HepG2 (cell line): ENCODE results near the gene HPDL. TPM values are rescaled to one million over a fixed set of nuclear protein-coding genes. Genes with fewer than 3 reads are reported as not detected.
A peak's percentile ranks its signal among the peaks of the same experiment; 100 is the strongest.

Source experiments
- CBX2 ChIP-seq, 2 experiments: fragments of 200-600 bp in 1 of 2; sonication (generic); formaldehyde crosslinking in 1 of 2; IDR thresholded peaks; 2 replicates each; pipeline versions ENCODE4 v1.7.0 to v1.8.1; 2018 to 2022; ENCODE audit warnings: low read depth in 2 of 2, low read length in 1 of 2, mild to moderate bottlenecking in 1 of 2, missing genetic modification reagents in 1 of 2
- DNMT1 ChIP-seq: sonication (generic); formaldehyde crosslinking; IDR thresholded peaks from 2 replicates; pipeline ENCODE4 v1.5.1; 2020; ENCODE audit warnings: mild to moderate bottlenecking, missing genetic modification reagents
- FOXJ3 ChIP-seq: sonication (generic); formaldehyde crosslinking; IDR thresholded peaks from 2 replicates; pipeline ENCODE4 v1.4.0; 2020; ENCODE audit warnings: missing genetic modification reagents, mild to moderate bottlenecking, borderline replicate concordance
- HDAC2 ChIP-seq: sonication (generic); formaldehyde crosslinking; IDR thresholded peaks from 2 replicates; pipeline ENCODE4 v1.4.0; 2020; ENCODE audit warnings: missing genetic modification reagents
- HNF4G ChIP-seq, 2 experiments: sonication (generic) in 1 of 2; formaldehyde crosslinking in 1 of 2; IDR thresholded peaks; 2 replicates each; pipeline versions ENCODE4 v1.4.0 to v1.6.1; 2011 to 2020; ENCODE audit warnings: borderline replicate concordance in 2 of 2, low read depth in 2 of 2, mild to moderate bottlenecking in 2 of 2, low read length in 1 of 2, missing genetic modification reagents in 1 of 2, moderate library complexity in 1 of 2
- REL ChIP-seq: sonication (generic); formaldehyde crosslinking; conservative IDR thresholded peaks from 2 replicates; pipeline ENCODE4 v1.8.0; 2022; ENCODE audit warnings: mild to moderate bottlenecking, missing genetic modification reagents, moderate library complexity
- ZNF207 ChIP-seq: fragments of 450-650 bp; IDR thresholded peaks from 2 replicates; pipeline ENCODE4 v1.6.1; 2016; ENCODE audit warnings: antibody characterized with exemption, borderline replicate concordance
- ZNF230 ChIP-seq: sonication (generic); formaldehyde crosslinking; IDR thresholded peaks from 2 replicates; pipeline ENCODE4 v1.4.0; 2020; ENCODE audit warnings: mild to moderate bottlenecking, missing genetic modification reagents
- ZNF235 ChIP-seq: sonication (generic); formaldehyde crosslinking; IDR thresholded peaks from 2 replicates; pipeline ENCODE4 v1.8.1; 2023; ENCODE audit warnings: mild to moderate bottlenecking, missing genetic modification reagents, borderline replicate concordance
- ZNF282 ChIP-seq: fragments of 450-650 bp; IDR thresholded peaks from 2 replicates; pipeline ENCODE4 v1.6.1; 2018; ENCODE audit not compliant: partially characterized antibody
- ZNF589 ChIP-seq: sonication (generic); formaldehyde crosslinking; conservative IDR thresholded peaks from 2 replicates; pipeline ENCODE4 v1.8.0; 2022; ENCODE audit warnings: mild to moderate bottlenecking, moderate library complexity, missing genetic modification reagents
- ZNF746 ChIP-seq: sonication (generic); formaldehyde crosslinking; IDR thresholded peaks from 2 replicates; pipeline ENCODE4 v1.8.0; 2022; ENCODE audit warnings: mild to moderate bottlenecking, missing genetic modification reagents
- ZNF83 ChIP-seq: sonication (generic); formaldehyde crosslinking; IDR thresholded peaks from 2 replicates; pipeline ENCODE4 v1.4.0; 2020; ENCODE audit warnings: missing genetic modification reagents, mild to moderate bottlenecking, borderline replicate concordance
- polyA plus RNA-seq, 8 experiments: library from polyadenylated mRNA; depleted of rRNA in 3 of 8; stranded (reverse) in 7 of 8; unstranded in 1 of 8; fragments of >200 nt; fragmentation: Illumina TruSeq in 4 of 8; extraction: Trizol in 4 of 8; gene quantifications; 2 replicates each; pipeline versions ENCODE4 v1.2.1 to v1.2.3, GENCODE V29; 2011 to 2016; ENCODE audit warnings: low read depth in 4 of 8, missing spikeins in 1 of 8, mixed read lengths in 1 of 8; ENCODE audit not compliant: insufficient read depth in 1 of 8
- total RNA-seq, 5 experiments: library from RNA; depleted of rRNA; stranded (reverse); fragments of >200 nt; fragmentation: Illumina TruSeq; extraction: Trizol; gene quantifications; 2 replicates each; pipeline ENCODE4 v1.2.3, GENCODE V29; 2016; ENCODE audit warnings: low read depth in 1 of 5
- TF ChIP-seq, protein P1 (sequence below): sonication (generic); formaldehyde crosslinking; conservative IDR thresholded peaks from 2 replicates; pipeline ENCODE4 v1.8.0; 2022; ENCODE audit warnings: low read depth, missing genetic modification reagents
- TF ChIP-seq, protein P2 (sequence below): sonication (generic); formaldehyde crosslinking; IDR thresholded peaks from 2 replicates; pipeline ENCODE4 v1.9.0; 2021; ENCODE audit warnings: missing genetic modification reagents, mild to moderate bottlenecking, borderline replicate concordance
- TF ChIP-seq, protein P3 (sequence below): sonication (generic); formaldehyde crosslinking; IDR thresholded peaks from 2 replicates; pipeline ENCODE4 v1.4.0; 2020; ENCODE audit warnings: missing genetic modification reagents, mild to moderate bottlenecking, borderline replicate concordance
- TF ChIP-seq, protein P4 (sequence below): IDR thresholded peaks from 2 replicates; pipeline ENCODE4 v1.6.1; 2016; ENCODE audit warnings: low read depth, control low read depth

Gene HPDL
- total and polyA plus RNA-seq, 2 of the 13 experiments (the other 11 are each of a cell fraction or from before 2014, with no cell fraction given), result not detected

DNA sequence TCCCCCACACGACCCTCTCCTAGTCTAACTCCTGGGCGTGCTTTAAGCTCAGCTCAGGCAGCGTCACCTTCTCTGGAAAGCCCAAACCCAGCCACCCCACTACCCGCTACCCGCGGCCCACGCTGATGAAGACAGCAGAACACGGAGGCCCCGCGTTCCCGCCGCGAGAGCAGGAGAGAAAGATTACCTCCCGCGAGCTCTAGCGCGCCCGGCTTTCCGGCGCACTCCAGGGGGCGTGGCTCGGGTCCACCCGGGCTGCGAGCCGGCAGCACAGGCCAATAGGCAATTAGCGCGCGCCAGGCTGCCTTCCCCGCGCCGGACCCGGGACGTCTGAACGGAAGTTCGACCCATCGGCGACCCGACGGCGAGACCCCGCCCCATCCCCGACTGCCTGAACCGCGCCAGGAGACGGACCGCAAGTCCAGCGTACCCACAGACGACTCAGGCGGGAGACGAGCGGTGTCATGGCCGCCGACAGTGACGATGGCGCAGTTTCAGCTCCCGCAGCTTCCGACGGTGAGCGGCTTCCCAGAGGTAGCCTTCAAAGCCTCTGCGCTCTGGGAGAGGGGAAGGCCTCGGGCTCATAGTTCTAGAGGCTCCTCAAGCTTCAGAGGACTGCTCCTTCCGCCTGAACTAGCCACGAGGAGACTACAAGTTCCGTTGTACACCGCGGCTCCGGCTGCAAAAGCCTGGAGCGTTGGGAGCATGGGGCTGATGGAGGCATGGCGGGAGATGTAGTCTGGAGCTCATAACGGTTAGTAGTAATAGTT lies 13.3 kb downstream of the HPDL start, which contains the start of the genes MUTYH and TOE1 (continued):
- TF ChIP-seq ZNF589 (CRISPR knock-in tag) (peak; percentile 54), CBX2 (IDR thresholded peaks at IDR 0.05; ENCODE audit: low read depth, low read length) (no peak), CBX2 (CRISPR knock-in tag; IDR thresholded peaks at IDR 0.05; ENCODE audit: low read depth) (no peak), REL (CRISPR knock-in tag) (0 out of 2 replicates have a peak, but pooled peaks have one; percentile 57), HNF4G (IDR thresholded peaks at IDR 0.05; ENCODE audit: borderline replicate concordance, low read depth, low read length) (no peak), HNF4G (CRISPR knock-in tag; IDR thresholded peaks at IDR 0.05; ENCODE audit: borderline replicate concordance, low read depth) (peak; percentile 39; the same call in 1 of the 2 replicates), FOXJ3 (CRISPR knock-in tag) (no peak), ZNF230 (CRISPR knock-in tag) (peak; percentile 69; the same call in 1 of the 2 replicates), ZNF83 (no peak), ZNF235 (CRISPR knock-in tag) (no peak), HDAC2 (CRISPR knock-in tag) (peak; percentile 68; the same call in 1 of the 2 replicates), ZNF207 (no peak), DNMT1 (CRISPR knock-in tag) (0 out of 2 replicates have a peak, but pooled peaks have one; percentile 77), ZNF282 (no peak), ZNF746 (no peak; the same call in none of the 2 replicates)
- TF ChIP-seq, protein P1, sequence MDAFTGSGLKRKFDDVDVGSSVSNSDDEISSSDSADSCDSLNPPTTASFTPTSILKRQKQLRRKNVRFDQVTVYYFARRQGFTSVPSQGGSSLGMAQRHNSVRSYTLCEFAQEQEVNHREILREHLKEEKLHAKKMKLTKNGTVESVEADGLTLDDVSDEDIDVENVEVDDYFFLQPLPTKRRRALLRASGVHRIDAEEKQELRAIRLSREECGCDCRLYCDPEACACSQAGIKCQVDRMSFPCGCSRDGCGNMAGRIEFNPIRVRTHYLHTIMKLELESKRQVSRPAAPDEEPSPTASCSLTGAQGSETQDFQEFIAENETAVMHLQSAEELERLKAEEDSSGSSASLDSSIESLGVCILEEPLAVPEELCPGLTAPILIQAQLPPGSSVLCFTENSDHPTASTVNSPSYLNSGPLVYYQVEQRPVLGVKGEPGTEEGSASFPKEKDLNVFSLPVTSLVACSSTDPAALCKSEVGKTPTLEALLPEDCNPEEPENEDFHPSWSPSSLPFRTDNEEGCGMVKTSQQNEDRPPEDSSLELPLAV (CRISPR knock-in tag), result no peak
- TF ChIP-seq, protein P2, sequence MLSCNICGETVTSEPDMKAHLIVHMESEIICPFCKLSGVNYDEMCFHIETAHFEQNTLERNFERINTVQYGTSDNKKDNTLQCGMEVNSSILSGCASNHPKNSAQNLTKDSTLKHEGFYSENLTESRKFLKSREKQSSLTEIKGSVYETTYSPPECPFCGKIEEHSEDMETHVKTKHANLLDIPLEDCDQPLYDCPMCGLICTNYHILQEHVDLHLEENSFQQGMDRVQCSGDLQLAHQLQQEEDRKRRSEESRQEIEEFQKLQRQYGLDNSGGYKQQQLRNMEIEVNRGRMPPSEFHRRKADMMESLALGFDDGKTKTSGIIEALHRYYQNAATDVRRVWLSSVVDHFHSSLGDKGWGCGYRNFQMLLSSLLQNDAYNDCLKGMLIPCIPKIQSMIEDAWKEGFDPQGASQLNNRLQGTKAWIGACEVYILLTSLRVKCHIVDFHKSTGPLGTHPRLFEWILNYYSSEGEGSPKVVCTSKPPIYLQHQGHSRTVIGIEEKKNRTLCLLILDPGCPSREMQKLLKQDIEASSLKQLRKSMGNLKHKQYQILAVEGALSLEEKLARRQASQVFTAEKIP, result no peak
- TF ChIP-seq, protein P3, sequence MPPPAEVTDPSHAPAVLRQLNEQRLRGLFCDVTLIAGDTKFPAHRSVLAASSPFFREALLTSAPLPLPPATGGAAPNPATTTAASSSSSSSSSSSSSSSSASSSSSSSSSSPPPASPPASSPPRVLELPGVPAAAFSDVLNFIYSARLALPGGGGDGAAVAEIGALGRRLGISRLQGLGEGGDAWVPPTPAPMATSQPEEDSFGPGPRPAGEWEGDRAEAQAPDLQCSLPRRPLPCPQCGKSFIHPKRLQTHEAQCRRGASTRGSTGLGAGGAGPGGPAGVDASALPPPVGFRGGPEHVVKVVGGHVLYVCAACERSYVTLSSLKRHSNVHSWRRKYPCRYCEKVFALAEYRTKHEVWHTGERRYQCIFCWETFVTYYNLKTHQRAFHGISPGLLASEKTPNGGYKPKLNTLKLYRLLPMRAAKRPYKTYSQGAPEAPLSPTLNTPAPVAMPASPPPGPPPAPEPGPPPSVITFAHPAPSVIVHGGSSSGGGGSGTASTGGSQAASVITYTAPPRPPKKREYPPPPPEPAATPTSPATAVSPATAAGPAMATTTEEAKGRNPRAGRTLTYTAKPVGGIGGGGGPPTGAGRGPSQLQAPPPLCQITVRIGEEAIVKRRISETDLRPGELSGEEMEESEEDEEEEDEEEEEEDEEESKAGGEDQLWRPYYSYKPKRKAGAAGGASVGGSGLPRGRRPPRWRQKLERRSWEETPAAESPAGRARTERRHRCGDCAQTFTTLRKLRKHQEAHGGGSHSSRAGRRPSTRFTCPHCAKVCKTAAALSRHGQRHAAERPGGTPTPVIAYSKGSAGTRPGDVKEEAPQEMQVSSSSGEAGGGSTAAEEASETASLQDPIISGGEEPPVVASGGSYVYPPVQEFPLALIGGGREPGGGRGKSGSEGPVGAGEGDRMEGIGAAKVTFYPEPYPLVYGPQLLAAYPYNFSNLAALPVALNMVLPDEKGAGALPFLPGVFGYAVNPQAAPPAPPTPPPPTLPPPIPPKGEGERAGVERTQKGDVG (CRISPR knock-in tag), result no peak; the same call in 1 of the 2 replicates
- TF ChIP-seq, protein P4, sequence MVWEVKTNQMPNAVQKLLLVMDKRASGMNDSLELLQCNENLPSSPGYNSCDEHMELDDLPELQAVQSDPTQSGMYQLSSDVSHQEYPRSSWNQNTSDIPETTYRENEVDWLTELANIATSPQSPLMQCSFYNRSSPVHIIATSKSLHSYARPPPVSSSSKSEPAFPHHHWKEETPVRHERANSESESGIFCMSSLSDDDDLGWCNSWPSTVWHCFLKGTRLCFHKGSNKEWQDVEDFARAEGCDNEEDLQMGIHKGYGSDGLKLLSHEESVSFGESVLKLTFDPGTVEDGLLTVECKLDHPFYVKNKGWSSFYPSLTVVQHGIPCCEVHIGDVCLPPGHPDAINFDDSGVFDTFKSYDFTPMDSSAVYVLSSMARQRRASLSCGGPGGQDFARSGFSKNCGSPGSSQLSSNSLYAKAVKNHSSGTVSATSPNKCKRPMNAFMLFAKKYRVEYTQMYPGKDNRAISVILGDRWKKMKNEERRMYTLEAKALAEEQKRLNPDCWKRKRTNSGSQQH (CRISPR knock-in tag), result no peak
